GM18498 (cell line): ENCODE results near the gene PCF11.
"Not testable (repeated sequence)": the region's sequence is repeated elsewhere in the genome, so short reads cannot be mapped to it uniquely, and the experiment has no call there.

ENCODE experiments used
- ATAC-seq: cut with Tn5 transposase; IDR thresholded peaks from one replicate; pipeline ENCODE4 v1.9.1; 2021; ENCODE audit warnings: mild to moderate bottlenecking, moderate library complexity; ENCODE audit not compliant: unreplicated experiment

Gene PCF11

DNA sequence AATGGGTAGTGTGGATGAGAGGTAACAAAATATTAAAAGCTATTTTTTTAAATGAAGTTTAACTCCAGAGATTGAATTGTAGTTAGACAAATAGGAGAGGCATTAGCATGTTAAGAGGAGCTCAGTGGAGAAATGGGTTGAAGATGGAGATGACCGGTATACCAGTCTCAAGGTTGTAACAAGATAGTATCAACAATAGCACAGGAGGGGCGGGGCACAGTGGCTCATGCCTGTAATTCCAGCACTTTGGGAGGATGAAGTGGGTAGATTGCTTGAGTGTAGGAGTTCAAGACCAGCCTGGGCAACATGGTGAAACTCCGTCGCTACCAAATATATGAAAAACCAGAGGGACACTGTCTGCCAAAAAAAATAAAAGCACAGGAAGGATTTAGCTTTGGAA is 30.5 kb downstream of the PCF11 start:
- no peak for ATAC-seq

DNA sequence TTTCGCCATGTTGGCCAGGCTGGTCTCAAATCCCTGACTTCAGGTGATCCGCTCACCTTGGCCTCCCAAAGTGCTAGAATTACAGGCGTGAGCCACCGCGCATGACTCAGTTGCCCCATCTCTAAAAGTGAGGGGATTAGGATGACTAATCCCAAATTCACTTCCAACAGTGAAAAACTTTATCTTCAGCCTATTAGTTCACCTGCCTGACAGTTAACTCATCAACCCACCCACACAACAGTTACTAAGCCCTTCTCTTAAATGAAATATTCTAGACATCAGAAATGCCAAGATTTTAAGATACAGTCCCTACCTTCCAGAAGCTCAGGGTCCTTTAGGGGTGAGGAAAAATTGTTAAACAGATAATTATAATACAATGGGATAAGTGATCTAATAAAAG is 34.6 kb downstream of the PCF11 start:
- no peak for ATAC-seq

GRCh38 chr11:83191986-83192385 is 35.1 kb downstream of the PCF11 start:
- ATAC-seq = no peak

DNA sequence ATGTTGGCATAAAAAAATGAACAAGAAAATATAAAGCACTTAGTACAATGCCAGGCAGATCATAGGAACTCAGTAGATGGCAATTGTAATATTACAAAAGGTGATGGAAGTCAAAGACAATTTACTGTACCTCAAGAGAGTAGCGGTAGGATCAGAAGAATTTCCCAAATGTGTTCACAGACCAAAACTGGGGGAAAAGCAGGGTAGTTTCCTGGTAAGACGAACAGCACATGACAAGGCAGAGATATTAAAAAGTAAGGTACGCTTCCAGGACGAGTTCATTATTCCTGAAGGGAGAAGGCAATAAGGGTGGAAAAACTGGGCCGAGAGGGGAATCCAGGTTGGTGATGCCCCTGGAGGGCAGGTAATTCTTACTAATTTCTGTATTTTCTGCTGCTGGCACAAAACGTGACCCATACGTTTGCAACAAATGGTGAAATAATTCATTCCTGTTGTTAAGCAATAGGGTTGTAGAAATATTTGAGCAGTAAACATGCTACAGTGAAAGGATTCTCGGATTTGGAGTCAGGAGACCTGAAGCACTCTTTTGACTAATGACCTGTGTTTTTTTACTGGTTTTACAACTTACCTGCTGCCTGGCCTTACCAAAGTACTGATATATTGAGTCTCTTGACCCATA is 35.8 kb downstream of the PCF11 start:
- ATAC-seq = no peak

GRCh38 chr11:83193315-83194280 is 36.7 kb downstream of the PCF11 start, which contains the start of gene ANKRD42:
Gene ANKRD42, plus strand, starts transcription at chr11:83193712. Its CDS starts 959 bp downstream, at chr11:83194671.
- ATAC-seq = peak; percentile 94

GRCh38 chr11:83194281-83195142 is 37.6 kb downstream of the PCF11 start:
- peak; percentile 55 for ATAC-seq

GRCh38 chr11:83195143-83195466 is 38.2 kb downstream of the PCF11 start:
- ATAC-seq = no peak

DNA sequence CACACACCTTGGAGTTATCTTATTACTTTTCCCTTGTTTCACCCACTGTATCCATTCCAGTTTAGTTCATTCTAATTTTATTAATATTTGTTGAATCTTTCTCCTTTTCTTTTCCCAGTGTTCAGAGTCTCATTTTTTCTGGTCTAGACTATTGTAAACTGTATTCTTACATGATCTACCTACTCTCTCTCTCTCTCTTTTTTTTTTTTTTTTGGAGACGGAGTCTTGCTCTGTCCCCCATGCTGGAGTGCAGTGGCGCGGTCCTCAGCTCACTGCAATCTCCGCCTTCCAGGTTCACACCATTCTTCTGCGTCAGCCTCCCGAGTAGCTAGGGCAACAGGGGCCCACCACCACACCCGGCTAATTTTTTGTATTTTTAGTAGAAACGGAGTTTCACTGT is 38.7 kb downstream of the PCF11 start:
- no peak for ATAC-seq

- no peak for ATAC-seq
Observed at GRCh38 chr11:83200035-83200434, 43.1 kb downstream of the PCF11 start.

DNA sequence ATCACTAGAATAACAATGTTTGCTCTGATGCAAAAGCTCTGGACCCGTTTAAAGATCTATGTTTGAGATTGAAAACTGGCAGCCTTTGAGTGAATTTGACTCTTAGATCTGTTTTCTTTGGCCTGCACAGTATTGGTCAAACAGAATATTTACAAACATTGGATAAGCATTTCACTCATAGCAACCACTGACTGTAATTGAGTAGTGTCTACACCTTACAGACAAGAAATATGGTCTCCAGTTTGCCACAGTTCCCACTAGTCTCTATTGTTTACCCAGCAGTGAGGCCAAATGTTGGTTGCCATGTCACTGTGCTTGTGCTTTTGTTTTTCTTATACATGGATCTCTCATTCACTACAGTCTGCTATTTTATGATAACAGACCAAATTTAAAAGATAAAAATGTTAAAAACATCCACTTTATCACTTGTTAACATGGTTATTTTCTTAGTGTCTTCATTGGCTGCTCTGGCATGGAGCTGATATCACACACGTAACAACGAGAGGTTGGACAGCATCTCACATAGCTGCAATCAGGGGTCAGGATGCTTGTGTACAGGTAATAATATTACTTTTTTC is 48.8 kb downstream of the PCF11 start:
- ATAC-seq = no peak

DNA sequence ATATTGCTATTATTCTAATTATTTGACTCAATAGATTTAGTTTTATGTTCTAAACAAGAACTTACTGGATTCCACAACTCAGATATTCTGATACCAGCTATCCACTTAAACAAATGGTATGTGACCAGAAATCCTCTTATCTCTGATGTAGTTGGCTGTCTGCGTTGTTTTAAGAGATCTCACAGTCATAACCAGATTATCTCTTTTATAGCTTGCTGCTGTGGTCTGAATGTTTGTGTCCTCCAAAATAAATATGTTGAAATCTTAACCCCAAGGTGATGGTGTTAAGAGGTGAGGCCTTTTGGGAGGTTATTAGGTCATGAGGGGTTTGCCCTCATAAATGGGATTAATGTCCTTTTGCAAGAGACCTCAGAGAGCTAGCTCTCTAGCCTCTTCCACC is 49.3 kb downstream of the PCF11 start:
- no peak for ATAC-seq

DNA sequence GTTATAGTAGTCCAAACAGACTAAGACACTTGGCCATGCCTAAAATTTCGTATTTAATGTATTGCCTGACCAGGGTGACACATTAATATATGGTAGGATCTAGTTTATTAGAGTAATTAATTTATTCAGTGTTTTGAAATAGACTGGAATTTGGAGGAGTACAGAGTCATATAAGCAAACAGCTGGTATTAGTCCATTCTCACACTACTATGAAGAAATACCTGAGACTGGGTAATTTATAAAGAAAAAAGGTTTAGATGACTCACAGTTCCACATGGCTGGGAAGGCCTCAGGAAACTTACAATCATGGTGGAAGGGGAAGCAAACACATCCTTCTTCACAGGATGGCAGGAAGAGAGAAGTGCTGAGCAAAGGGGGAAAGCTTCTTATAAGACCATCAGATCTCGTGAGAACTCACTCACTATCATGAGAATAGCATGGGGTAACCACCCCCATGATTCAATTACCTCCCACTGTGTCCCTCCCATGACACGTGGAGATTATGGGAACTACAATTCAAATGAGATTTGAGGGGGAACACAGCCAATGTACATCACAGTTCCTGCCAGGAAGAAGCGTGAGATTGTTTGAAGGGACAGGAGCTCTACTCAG is 49.9 kb downstream of the PCF11 start:
- ATAC-seq = not testable (repeated sequence)

- ATAC-seq = no peak
Observed at GRCh38 chr11:83219095-83219494, 62.2 kb downstream of the PCF11 start.

- no peak for ATAC-seq
Observed at GRCh38 chr11:83220260-83220659, 63.3 kb downstream of the PCF11 start.

- no peak for ATAC-seq
Observed at GRCh38 chr11:83221694-83222093, 64.8 kb downstream of the PCF11 start.

DNA sequence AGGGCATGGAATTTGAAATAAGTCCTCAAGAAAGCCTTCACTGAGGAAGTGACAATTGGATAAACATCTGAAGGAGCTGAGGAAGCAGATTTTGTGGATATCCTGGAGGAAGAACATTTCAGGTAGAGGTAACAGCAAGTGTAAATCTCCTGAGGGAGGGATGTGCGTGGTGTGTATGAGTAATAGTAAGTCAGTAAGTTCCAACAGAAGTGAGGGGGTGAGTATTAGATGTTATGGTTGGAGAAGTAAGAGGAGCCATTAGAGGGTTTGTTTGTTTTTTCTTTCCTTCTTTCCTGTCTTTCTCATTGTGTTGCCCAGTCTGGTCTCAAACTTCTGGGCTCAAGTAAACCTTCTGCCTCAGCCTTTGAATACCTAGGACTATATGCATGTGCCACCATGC is 65.6 kb downstream of the PCF11 start:
- no peak for ATAC-seq

DNA sequence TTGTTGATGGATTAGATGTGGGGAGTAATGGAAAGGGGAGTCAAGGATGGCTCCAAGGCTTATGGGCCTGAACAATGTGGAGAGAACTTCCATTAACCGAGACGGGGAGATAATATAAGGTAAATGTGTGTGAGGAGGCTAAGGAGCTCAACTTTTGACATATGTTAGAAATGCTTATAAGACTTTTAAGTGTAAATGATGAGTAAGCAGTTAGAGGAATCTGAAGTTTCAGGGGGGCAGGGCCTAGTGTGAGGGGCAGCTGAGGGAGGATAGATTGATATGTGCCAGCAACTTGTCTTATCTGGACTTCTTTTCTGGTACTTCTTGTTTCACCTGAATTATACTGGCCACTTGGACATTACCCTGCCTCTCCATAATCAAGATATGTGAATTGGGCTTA is 66.5 kb downstream of the PCF11 start:
- ATAC-seq = no peak

GRCh38 chr11:83235825-83236224 is 78.9 kb downstream of the PCF11 start:
- ATAC-seq = no peak
